Measurements from ENCODE around the gene UFSP2. TPM values are rescaled to one million over a fixed set of nuclear protein-coding genes. Genes with fewer than 3 reads are reported as not detected.

Gene UFSP2
- total RNA-seq, 3 donors from 2014 or later = 20.6 to 48.3 (median 37.9) TPM

GRCh38 chr4:185374573-185374972 is 51.2 kb downstream of the UFSP2 start:
- TF ChIP-seq POLR2A (IDR thresholded peaks at IDR 0.05) (no peak), CTCF (IDR thresholded peaks at IDR 0.05) (no peak), POLR2AphosphoS5 (IDR thresholded peaks at IDR 0.05) (no peak)
- Histone ChIP-seq H3K36me3 (no peaks in the 10 kb centered on the region), H3K27me3 (no peaks in the 10 kb centered on the region), H3K27ac (no peak overlapping the region), H3K4me1 (no peaks in the 10 kb centered on the region), H3K9me3 (no peaks in the 10 kb centered on the region), H3K4me3 (no peak overlapping the region)
- no peak for DNase-seq (ENCODE audit: low spot score in 2 of 2)
- intact Hi-C loops (cut with DNase I; ENCODE audit: low total_unique reads) = no loop called here

GRCh38 chr4:185374027-185374426 is 51.7 kb downstream of the UFSP2 start:
- Histone ChIP-seq H3K27ac (no peak overlapping the region), H3K36me3 (no peaks in the 10 kb centered on the region), H3K27me3 (no peaks in the 10 kb centered on the region), H3K4me1 (no peaks in the 10 kb centered on the region), H3K9me3 (no peaks in the 10 kb centered on the region), H3K4me3 (no peak overlapping the region)
- TF ChIP-seq CTCF (IDR thresholded peaks at IDR 0.05) = no peak
- TF ChIP-seq POLR2AphosphoS5 (IDR thresholded peaks at IDR 0.05) = no peak
- no peak for TF ChIP-seq POLR2A (IDR thresholded peaks at IDR 0.05)
- intact Hi-C loops (cut with DNase I; ENCODE audit: low total_unique reads) = no loop called here
- DNase-seq (ENCODE audit: low spot score in 2 of 2) = no peak

GRCh38 chr4:185371702-185372101 is 54.1 kb downstream of the UFSP2 start:
- TF ChIP-seq POLR2AphosphoS5 (IDR thresholded peaks at IDR 0.05) = no peak
- no peak for TF ChIP-seq POLR2A (IDR thresholded peaks at IDR 0.05)
- no peak for TF ChIP-seq CTCF (IDR thresholded peaks at IDR 0.05)
- Histone ChIP-seq H3K4me1 (no peaks in the 10 kb centered on the region), H3K36me3 (no peaks in the 10 kb centered on the region), H3K27me3 (no peaks in the 10 kb centered on the region), H3K27ac (no peak overlapping the region), H3K4me3 (no peak overlapping the region), H3K9me3 (no peaks in the 10 kb centered on the region)
- DNase-seq (ENCODE audit: low spot score in 2 of 2) = no peak
- intact Hi-C loops (cut with DNase I; ENCODE audit: low total_unique reads) = no loop called here

- H3K27me3 ChIP-seq = no peaks in the 10 kb centered on the region
- H3K4me3 ChIP-seq = no peak overlapping the region
- no peak for DNase-seq (ENCODE audit: low spot score in 2 of 2)
- TF ChIP-seq CTCF (IDR thresholded peaks at IDR 0.05) = no peak
- no peak for TF ChIP-seq POLR2A (IDR thresholded peaks at IDR 0.05)
- TF ChIP-seq POLR2AphosphoS5 (IDR thresholded peaks at IDR 0.05) = no peak
- H3K27ac ChIP-seq = no peak overlapping the region
- H3K4me1 ChIP-seq = no peaks in the 10 kb centered on the region
- no peaks in the 10 kb centered on the region for H3K9me3 ChIP-seq
- intact Hi-C loops (cut with DNase I; ENCODE audit: low total_unique reads) = no loop called here
- no peaks in the 10 kb centered on the region for H3K36me3 ChIP-seq
Measured at GRCh38 chr4:185370268-185370949, 55.4 kb downstream of the UFSP2 start.

GRCh38 chr4:185369731-185370130 is 56.0 kb downstream of the UFSP2 start:
- no peak for TF ChIP-seq CTCF (IDR thresholded peaks at IDR 0.05)
- no peak for TF ChIP-seq POLR2A (IDR thresholded peaks at IDR 0.05)
- TF ChIP-seq POLR2AphosphoS5 (IDR thresholded peaks at IDR 0.05) = no peak
- Histone ChIP-seq H3K9me3 (no peaks in the 10 kb centered on the region), H3K27ac (no peak overlapping the region), H3K36me3 (no peaks in the 10 kb centered on the region), H3K27me3 (no peaks in the 10 kb centered on the region), H3K4me1 (no peaks in the 10 kb centered on the region), H3K4me3 (no peak overlapping the region)
- intact Hi-C loops (cut with DNase I; ENCODE audit: low total_unique reads) = no loop called here
- DNase-seq (ENCODE audit: low spot score in 2 of 2) = no peak

Measured in breast epithelium (tissue), 4 donors.